Tibial artery (tissue), 4 donors: ENCODE data around the gene OR7C2.

Experiments
- DNase-seq, 2 donors: peaks; one replicate each; pipeline ENCODE4 v3.0.0-alpha.2; 2019
- H3K27ac ChIP-seq, 2 donors: fragments of 200-600 bp; sonication (generic) in 1 of 2; 1 replicate in 1 of 2; 2 replicates in 1 of 2; pipeline ENCODE4 v1.5.1; 2018 to 2019; ENCODE audit warnings: mild to moderate bottlenecking in 1 of 2
- H3K27me3 ChIP-seq, 2 donors: fragments of 200-600 bp; sonication (generic) in 1 of 2; one replicate each; pipeline versions ENCODE4 v1.5.1 to v1.6.0; 2016 to 2019
- H3K36me3 ChIP-seq, 3 donors: fragments of 200-600 bp; sonication (generic) in 2 of 3; one replicate each; pipeline ENCODE4 v1.5.1; 2016 to 2019; ENCODE audit warnings: mild to moderate bottlenecking in 2 of 3
- H3K4me1 ChIP-seq, 4 donors: fragments of 200-600 bp; sonication (generic) in 2 of 4; 1 replicate in 3 of 4; 2 replicates in 1 of 4; pipeline ENCODE4 v1.5.1; 2016 to 2019
- H3K4me3 ChIP-seq, 2 donors: fragments of 200-600 bp; sonication (generic) in 1 of 2; 1 replicate in 1 of 2; 2 replicates in 1 of 2; pipeline ENCODE4 v1.5.1; 2018 to 2019; ENCODE audit warnings: mild to moderate bottlenecking in 2 of 2
- H3K9me3 ChIP-seq, 3 donors: fragments of 200-600 bp; sonication (generic) in 1 of 3; one replicate each; pipeline ENCODE4 v1.5.1; 2016 to 2019
- intact Hi-C: fragments of 100-400 bp; cut with DNase I; formaldehyde crosslinking; loops from one replicate; pipeline ENCODE4 v1.15.0; 2023; ENCODE audit warnings: low total_unique reads
- TF ChIP-seq, protein P1 (sequence below), 2 experiments: fragments of 200-600 bp in 1 of 2; fragments of 450-650 bp in 1 of 2; IDR thresholded peaks; one replicate each; pipeline ENCODE4 v1.5.1; 2017 to 2019; ENCODE audit warnings: antibody characterized with exemption in 2 of 2, mild to moderate bottlenecking in 1 of 2, moderate library complexity in 1 of 2

Gene OR7C2

DNA sequence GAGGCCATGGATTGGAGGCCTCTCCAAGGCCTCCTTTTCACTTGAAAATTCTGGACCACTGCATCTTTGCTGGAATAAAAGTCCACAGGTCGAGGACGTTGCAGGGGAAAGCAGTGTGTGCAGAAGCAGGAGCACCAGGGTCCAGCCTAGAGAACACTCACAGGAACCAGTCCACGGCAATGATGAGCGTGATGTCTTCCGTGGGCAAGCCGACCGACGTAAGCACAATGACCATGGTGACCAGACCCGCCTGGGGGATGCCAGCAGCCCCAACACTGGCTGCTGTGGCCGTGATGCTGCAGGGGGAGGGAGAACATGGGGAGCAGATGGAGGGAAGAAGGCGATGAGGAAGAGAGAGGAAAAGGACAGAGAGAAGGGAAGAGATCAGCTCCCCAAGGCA is 11.5 kb downstream of the OR7C2 start:
- no peak for DNase-seq
- Histone ChIP-seq H3K4me3 (no peak overlapping the region), H3K9me3 (peaks cover 0 to 18% (median 6%) of the 10 kb centered on the region in 3 donors), H3K27me3 (peaks cover 0 to 15% of the 10 kb centered on the region in 2 donors), H3K4me1 (no peaks in the 10 kb centered on the region), H3K36me3 (no peaks in the 10 kb centered on the region), H3K27ac (no peak overlapping the region)
- intact Hi-C loops: no loop called here
- TF ChIP-seq, protein P1, sequence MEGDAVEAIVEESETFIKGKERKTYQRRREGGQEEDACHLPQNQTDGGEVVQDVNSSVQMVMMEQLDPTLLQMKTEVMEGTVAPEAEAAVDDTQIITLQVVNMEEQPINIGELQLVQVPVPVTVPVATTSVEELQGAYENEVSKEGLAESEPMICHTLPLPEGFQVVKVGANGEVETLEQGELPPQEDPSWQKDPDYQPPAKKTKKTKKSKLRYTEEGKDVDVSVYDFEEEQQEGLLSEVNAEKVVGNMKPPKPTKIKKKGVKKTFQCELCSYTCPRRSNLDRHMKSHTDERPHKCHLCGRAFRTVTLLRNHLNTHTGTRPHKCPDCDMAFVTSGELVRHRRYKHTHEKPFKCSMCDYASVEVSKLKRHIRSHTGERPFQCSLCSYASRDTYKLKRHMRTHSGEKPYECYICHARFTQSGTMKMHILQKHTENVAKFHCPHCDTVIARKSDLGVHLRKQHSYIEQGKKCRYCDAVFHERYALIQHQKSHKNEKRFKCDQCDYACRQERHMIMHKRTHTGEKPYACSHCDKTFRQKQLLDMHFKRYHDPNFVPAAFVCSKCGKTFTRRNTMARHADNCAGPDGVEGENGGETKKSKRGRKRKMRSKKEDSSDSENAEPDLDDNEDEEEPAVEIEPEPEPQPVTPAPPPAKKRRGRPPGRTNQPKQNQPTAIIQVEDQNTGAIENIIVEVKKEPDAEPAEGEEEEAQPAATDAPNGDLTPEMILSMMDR (IDR thresholded peaks at IDR 0.05): no peak

GRCh38 chr19:14954071-14954655 is 12.9 kb downstream of the OR7C2 start:
- intact Hi-C loops: no loop called here

GRCh38 chr19:14957464-14957863 is 16.2 kb downstream of the OR7C2 start:
- no peaks in the 10 kb centered on the region for H3K4me1 ChIP-seq
- H3K4me3 ChIP-seq: no peak overlapping the region
- TF ChIP-seq, protein P1 (IDR thresholded peaks at IDR 0.05): no peak
- peaks cover 3 to 29% (median 24%) of the 10 kb centered on the region in 3 donors for H3K9me3 ChIP-seq
- peaks cover 0 to 10% of the 10 kb centered on the region in 2 donors for H3K27me3 ChIP-seq
- no peak for DNase-seq
- H3K27ac ChIP-seq: no peak overlapping the region
- no peaks in the 10 kb centered on the region for H3K36me3 ChIP-seq
- intact Hi-C loops: no loop called here

More at GRCh38 chr19:14954071-14954655, 12.9 kb downstream of the OR7C2 start:
- no peak overlapping the region for H3K27ac ChIP-seq
- peaks cover 3 to 28% (median 15%) of the 10 kb centered on the region in 3 donors for H3K9me3 ChIP-seq
- H3K36me3 ChIP-seq: no peaks in the 10 kb centered on the region
- no peaks in the 10 kb centered on the region for H3K4me1 ChIP-seq
- no peak for DNase-seq
- TF ChIP-seq, protein P1 (IDR thresholded peaks at IDR 0.05): no peak
- H3K4me3 ChIP-seq: no peak overlapping the region
- peaks cover 0 to 15% of the 10 kb centered on the region in 2 donors for H3K27me3 ChIP-seq

GRCh38 chr19:14959263-14959662 is 18.0 kb downstream of the OR7C2 start:
- peaks cover 0 to 3% of the 10 kb centered on the region in 2 donors for H3K27me3 ChIP-seq
- H3K27ac ChIP-seq: no peak overlapping the region
- H3K9me3 ChIP-seq: peaks cover 3 to 32% (median 24%) of the 10 kb centered on the region in 3 donors
- intact Hi-C loops: no loop called here
- H3K4me1 ChIP-seq: no peaks in the 10 kb centered on the region
- no peak overlapping the region for H3K4me3 ChIP-seq
- TF ChIP-seq, protein P1 (IDR thresholded peaks at IDR 0.05): no peak
- H3K36me3 ChIP-seq: no peaks in the 10 kb centered on the region
- no peak for DNase-seq

DNA sequence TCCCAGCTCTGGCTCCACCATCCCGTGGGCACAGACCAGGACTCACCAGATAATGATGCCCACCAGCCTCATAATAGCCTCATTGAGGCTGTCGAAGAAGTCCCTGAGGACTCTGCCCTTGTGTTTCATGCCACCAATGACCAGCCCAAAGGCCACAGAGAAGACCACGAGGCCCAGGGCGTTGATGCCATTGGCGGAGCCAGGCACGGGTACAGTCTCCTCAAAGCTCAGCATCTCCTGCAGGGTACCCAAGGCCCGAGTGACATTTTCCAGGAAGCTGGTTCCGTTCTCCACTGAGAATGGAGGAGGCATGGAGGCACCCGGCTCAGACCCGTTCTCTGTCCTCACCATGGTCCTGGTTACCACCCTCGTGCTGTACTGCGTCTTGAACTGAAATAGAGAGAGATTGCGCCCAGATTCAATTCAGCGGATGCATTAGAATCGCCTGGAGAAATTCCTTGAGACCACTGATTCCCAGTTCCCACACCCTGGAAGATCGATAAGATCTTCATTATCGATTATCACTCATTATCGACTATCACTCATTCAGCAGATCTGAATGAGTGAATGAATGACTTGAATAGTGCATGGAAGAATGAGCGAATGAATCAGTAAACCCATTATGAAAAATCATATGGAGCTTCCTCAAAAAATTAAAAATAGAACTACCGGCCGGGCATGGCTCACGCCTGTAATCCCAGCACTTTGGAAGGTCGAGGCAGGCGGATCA is 20.8 kb downstream of the OR7C2 start:
- Histone ChIP-seq H3K27ac (no peak overlapping the region), H3K36me3 (no peaks in the 10 kb centered on the region), H3K4me3 (no peak overlapping the region), H3K27me3 (no peaks in the 10 kb centered on the region), H3K9me3 (peaks cover 3 to 24% (median 20%) of the 10 kb centered on the region in 3 donors), H3K4me1 (no peaks in the 10 kb centered on the region)
- TF ChIP-seq, protein P1 (IDR thresholded peaks at IDR 0.05): no peak
- intact Hi-C loops: no loop called here
- no peak for DNase-seq
